HG02610 (cell line): Measurements from ENCODE around the gene RGS7.
"Not testable (repeated sequence)": the region's sequence is repeated elsewhere in the genome, so short reads cannot be mapped to it uniquely, and the experiment has no call there.

Source experiments
- ATAC-seq: cut with Tn5 transposase; IDR thresholded peaks from one replicate; pipeline ENCODE4 v1.9.1; 2021; ENCODE audit warnings: mild to moderate bottlenecking, moderate library complexity; ENCODE audit not compliant: unreplicated experiment

Gene RGS7

GRCh38 chr1:241332037-241332409, 25.0 kb downstream of the RGS7 start:
- no peak for ATAC-seq

DNA sequence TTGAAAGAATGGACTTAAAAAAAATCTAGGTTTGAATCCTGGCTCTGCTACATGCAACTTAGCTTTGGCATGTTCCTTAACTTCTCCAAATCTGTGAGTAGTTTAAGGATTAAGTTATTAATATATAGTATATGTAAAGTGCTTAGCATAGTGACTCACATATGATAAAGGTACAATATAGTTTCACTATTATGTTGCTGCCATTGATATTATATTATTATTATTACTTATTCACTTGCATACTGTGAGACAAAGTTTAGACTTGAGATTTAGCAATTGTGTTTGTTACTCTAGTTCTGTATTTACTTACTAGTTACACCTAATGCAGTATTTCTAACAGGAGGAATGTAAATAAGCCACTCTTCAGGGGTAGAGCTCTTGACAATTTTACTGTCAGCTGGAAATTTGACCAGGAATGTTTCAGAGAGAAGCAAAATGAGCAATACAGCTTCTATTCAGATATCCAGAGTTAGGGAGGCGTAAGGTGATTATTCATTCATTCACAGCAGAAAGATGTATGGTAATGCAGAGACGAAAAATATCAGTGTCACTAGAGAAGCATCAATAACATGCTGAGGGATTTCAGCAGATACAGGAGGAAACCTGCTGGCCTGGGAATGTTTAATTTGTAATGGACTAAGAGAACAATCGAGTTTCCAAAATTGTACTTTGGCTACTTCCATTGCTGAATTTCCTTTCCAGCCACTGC, 25.5 kb downstream of the RGS7 start:
- peak; percentile 36 for ATAC-seq

GRCh38 chr1:241330619-241331327, 26.2 kb downstream of the RGS7 start:
- peak; percentile 81 for ATAC-seq

DNA sequence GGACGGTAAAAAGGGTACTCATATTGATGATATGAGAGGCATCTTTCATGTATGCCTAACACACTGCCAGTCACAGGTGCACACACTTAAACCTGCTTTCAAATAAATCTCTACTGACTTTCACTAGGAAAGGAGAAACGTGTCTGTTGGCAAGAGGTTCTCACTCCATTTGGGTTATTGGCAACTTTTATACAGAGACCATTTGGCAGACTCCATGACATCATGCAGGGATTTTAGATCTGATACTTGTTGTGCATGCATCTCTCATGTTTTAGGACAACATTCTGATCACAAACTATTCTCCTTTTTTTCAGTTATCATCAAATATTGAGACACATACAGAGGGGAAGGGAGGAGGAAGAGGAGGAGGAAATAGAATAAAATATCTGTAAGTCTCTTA, 31.5 kb downstream of the RGS7 start:
- ATAC-seq, result no peak

GRCh38 chr1:241323514-241324195, 33.4 kb downstream of the RGS7 start:
- no peak for ATAC-seq

DNA sequence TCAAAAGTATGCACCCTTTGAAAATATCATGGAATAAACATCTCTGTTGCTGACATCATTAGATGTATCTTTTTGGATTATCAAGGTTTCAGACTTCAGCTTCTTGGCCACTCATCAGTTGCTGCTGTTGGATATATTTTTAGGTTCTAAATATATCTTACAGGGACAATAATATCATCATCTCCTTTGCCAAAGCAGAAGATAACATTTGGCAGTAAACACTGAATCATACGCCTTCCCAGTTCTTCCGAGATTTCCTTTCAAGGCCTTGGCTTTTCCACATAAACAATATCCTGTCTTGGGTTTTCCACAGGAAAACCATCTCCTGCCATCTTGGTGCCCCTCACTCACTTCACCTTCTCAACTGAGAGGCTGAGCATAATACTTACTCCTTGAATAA, 39.3 kb downstream of the RGS7 start:
- no peak for ATAC-seq

DNA sequence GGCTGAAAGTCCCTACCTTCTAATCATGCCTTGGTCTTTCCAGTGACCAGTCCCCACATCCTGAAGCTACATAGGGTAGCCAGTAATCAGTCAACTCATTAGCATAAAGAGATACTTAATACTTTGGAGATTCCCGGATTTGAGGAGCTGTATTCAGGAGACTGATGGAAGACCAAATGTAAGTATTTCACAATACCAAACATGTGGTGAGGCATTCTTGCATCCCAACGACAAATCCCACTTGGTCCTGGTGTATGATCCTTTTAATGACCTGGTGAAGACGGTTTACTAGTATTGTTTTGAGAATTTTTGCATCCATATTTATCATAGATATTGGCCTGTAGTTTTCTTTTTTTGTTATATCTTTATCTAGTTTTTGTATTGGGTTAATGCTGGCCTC, 40.6 kb downstream of the RGS7 start:
- ATAC-seq, result no peak

DNA sequence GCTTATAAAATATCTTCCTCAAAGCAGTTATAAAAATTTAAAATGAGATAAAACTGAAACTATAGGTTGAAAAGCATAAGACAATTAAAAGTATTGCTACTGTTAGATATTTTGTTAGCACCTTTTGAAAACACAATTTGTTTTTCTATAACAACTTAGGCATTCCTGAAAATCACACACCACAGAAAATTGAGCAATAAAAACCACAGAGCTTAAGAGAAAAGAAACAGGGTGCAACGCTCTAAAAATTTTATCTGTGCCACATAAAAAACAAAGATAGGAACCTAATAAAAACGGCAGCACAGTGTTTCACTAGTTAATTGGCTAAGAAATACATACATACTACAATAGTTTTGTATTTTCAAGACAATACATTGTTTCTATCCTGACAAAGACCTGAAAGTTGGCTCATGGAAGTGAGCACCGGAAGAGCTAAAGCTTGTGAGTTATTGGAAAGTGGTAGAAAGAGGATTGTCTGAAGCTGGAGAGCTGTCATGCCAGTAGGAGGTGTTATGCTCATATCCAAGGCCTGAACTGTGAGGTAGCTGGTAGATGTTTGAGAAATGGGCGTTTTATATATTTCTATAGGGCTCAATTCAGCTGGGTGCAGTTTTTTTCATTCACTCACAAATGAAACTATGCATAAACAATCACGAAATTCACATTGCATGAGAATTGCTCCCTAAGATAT, 45.8 kb downstream of the RGS7 start:
- no peak for ATAC-seq

- ATAC-seq, result no peak
Observed at GRCh38 chr1:241310451-241310850, 46.6 kb downstream of the RGS7 start.

DNA sequence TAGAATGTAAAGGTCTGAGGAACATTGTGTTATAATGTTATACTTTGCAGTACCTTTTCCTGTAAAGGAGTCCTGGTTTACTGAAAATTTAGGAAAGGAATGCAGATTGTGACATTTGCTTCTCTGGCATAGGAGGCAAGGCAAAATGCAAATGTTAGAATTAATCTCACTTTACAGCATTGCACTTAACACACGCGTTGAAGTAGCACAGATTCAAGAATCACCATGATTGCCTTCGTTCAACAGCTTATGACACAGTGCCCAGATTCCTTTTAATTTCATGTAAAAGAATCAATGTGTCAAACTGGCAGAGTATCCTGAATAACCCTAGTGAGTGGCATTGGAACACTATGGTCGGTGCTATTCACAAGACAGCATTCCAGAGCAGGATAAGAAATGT, 47.4 kb downstream of the RGS7 start:
- no peak for ATAC-seq

DNA sequence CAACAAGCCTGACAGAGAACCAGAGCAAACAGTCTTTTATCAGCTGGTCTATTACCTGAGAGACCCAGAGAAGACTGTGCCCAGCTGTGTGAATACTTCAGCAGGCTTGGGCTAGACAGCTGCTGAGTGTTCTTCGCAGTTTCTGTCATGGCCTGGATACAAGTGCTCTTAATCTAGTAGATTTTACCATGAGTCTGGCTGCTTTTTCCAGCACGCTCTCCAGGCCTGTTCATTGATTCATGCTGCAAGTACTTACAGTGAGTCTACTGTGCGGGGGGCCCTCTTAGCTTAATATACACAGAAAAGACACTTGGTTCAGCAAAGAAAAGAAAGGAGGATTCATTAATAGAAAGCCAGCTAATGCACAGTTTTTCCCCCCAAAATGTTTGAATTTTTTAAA, 48.5 kb downstream of the RGS7 start:
- ATAC-seq, result no peak

DNA sequence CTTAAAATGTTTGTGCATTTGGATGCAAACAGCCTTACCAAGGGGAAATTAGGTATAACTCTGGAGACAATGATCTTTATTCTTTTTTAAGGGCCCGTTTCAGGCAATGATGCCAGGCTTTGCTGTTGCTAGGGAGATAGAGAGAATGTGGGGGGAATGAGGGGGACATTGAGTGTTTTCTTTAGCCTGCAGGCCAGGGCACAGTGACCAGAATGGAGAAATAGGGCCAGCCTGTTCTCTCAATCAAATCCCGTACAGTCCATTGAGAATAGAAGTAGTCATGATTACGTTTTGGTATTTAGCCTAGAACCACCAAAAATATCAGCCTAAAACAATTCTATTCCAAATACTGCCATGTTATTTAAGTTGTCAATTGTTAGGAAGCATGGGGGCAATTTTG, 49.0 kb downstream of the RGS7 start:
- ATAC-seq, result no peak

DNA sequence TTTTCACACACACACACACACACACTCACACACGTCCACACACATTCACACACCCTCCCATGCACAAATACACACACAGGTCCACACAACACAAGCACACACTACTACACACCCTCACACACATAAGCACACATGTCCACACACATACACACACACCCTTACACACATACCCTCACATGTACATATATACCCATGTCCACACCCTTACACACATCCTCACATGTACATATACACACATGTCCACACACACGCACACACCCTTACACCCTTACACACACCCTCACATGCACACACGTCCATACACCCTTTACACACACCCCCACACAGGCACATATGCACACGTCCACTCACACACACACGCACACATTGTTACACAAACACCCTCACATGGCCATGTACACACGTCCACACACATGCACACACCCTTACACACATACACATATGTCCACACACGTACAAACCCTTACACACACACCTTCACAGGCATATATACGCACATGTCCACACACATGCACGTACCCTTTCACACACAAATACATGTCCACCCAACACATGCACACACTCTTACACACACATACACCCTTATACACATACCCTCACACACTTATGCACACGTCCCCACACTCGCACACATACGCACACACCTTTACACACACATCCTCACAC, 50.7 kb downstream of the RGS7 start:
- no peak for ATAC-seq

DNA sequence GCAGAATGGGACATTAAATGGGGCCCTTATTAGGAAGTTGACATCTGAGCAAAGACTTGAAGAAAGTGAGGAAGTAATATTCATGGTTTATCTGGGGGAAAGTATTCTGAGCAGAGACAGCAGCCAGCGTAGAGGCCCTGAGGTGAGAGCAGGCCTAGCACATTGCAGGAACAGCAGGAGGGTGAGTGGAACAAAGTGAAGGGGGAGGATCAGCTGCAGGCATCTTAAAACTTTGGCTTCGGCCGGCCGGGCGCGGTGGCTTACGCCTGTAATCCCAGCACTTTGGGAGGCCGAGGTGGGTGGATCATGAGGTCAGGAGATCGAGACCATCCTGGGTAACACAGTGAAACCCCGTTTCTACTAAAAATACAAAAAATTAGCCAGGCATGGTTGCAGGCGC, 55.0 kb downstream of the RGS7 start:
- not testable (repeated sequence) for ATAC-seq

GRCh38 chr1:241299347-241299746, 57.7 kb downstream of the RGS7 start:
- ATAC-seq, result no peak

DNA sequence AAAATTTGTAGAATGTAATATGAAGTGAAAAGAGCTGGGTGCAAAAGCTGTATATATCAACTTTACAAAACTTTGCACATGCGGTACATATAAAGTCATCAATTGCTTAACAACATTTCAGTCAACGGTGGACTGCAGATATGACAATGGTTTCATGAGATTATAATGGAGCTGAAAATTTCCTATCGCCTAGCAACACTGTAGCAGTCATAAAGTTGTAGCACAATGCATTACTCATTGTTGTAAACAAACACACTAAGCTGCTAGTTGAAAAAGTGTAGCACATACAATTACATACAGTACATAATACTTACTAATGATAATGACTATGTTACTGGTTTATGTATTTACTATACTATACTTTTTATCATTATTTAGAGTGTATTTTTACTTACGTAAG, 64.0 kb downstream of the RGS7 start:
- ATAC-seq, result no peak

GRCh38 chr1:241291548-241291947, 65.5 kb downstream of the RGS7 start:
- ATAC-seq, result not testable (repeated sequence)

DNA sequence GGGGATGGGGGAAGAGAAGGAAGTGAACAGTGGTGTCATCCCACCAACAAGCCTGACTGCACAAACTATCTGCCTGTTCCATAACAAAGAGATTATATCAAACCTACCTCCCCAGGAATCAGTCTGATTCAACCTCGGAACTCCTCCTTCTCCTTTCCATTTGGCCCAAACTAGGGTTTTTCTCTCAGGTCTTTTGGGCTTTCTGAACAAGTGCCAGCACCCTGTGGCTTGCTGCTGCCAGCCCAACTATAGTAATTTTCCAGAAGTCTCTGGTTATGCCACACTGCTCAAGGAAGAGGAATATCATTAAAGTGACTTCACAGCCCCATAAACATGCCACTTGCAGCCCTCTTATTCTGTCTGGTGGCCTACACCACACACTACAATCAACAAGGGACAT, 70.5 kb downstream of the RGS7 start:
- ATAC-seq, result no peak

DNA sequence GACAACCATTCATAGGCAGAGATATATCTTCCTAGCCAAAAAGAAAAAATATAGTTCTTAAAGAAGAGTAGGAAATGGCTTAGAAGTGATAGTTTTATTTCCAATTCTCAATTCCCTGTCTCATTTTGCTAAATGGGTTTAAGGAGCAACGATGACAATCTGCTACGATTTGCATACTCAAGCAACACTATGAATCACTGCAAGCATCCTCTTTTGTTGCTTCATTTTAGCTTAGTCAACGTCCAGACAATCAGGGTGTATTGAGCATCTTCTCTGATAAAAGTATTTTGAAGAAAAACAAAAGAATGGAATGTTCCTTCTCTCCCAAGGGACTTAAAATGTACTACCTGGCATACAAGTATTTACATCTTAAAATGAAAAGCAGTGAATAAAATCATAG, 80.6 kb downstream of the RGS7 start:
- no peak for ATAC-seq

DNA sequence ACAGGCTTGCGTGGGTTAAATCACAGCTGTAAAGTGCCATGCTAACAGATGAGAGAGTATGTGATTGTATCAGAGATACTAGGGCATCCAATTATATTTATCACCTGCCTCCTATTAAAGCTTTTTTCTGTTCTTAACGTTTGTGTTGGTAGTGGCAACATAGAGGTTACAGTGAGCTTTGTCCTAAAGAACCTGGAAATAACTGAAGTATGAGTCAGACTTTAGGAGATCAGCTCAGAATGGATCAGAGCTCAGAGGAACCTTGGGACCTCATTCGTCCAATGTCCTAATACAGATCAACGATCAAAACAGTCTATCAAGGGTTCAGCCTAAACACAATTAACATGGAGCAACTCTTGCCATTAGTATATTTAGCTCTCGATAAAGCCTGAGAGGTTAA, 81.0 kb downstream of the RGS7 start:
- ATAC-seq, result no peak

- ATAC-seq, result no peak
Observed at GRCh38 chr1:241275226-241275625, 81.8 kb downstream of the RGS7 start.
